ENCODE measurements around the gene CARS2. TPM values are rescaled to one million over a fixed set of nuclear protein-coding genes. Genes with fewer than 3 reads are reported as not detected.
"Not testable (repeated sequence)": the region's sequence is repeated elsewhere in the genome, so short reads cannot be mapped to it uniquely, and the experiment has no call there.

CARS2 gene
- total RNA-seq, 8 experiments from 2014 or later, result 35.6 to 64.2 (median 55.0) TPM

- in situ Hi-C loops (cut with MboI; ENCODE audit: low pct_unique_long_range_greater_than_20kb in 2 of 9, low sequenced_read_pairs in 9 of 9, unreplicated experiment in 9 of 9), result no loop called here
- no peak for ATAC-seq (replicated peaks in 6 of 8)
- no peak overlapping the region for H3K4me3 ChIP-seq
- no peak overlapping the region for H3K27ac ChIP-seq
- WGBS, 10 experiments, result 50 to 100% (median 84%) methylated on average over 1 to 2 of the region's 2 CpGs
- peaks cover 15 to 18% of the 10 kb centered on the region in 2 donors for H3K4me1 ChIP-seq (replicated peaks in 1 of 2)
Measured at GRCh38 chr13:110620596-110620995, 85.3 kb downstream of the CARS2 start.

GRCh38 chr13:110618780-110619179, 87.1 kb downstream of the CARS2 start:
- Histone ChIP-seq H3K4me1 (replicated peaks in 1 of 2) (peaks cover 18 to 20% of the 10 kb centered on the region in 2 donors), H3K4me3 (no peak overlapping the region), H3K27ac (no peak overlapping the region)
- no peak for ATAC-seq (replicated peaks in 6 of 8)
- in situ Hi-C loops (cut with MboI; ENCODE audit: low pct_unique_long_range_greater_than_20kb in 2 of 9, low sequenced_read_pairs in 9 of 9, unreplicated experiment in 9 of 9), result no loop called here
- WGBS, 10 experiments, result 77 to 100% (median 95%) methylated on average over 1 to 6 of the region's 9 CpGs; no CpG with 5 or more reads in 2 of the 10 experiments

GRCh38 chr13:110618167-110618566, 87.7 kb downstream of the CARS2 start:
- 69 to 94% (median 79%) methylated on average over 2 to 8 of the region's 8 CpGs; no CpG with 5 or more reads in 2 of the 10 experiments for WGBS, 10 experiments
- Histone ChIP-seq H3K4me1 (replicated peaks in 1 of 2) (peaks cover 18 to 20% of the 10 kb centered on the region in 2 donors), H3K27ac (no peak overlapping the region), H3K4me3 (no peak overlapping the region)
- no peak for ATAC-seq (replicated peaks in 6 of 8)
- in situ Hi-C loops (cut with MboI; ENCODE audit: low pct_unique_long_range_greater_than_20kb in 2 of 9, low sequenced_read_pairs in 9 of 9, unreplicated experiment in 9 of 9), result no loop called here

- Histone ChIP-seq H3K4me3 (peak overlapping the region in 4 of 5 donors; percentile 69 to 89 (median 74)), H3K27ac (peak overlapping the region in 1 of 2 donors; percentile 12), H3K4me1 (replicated peaks in 1 of 2) (peaks cover 18 to 20% of the 10 kb centered on the region in 2 donors)
- in situ Hi-C loops (cut with MboI; ENCODE audit: low pct_unique_long_range_greater_than_20kb in 2 of 9, low sequenced_read_pairs in 9 of 9, unreplicated experiment in 9 of 9), result no loop called here
- 6 to 67% (median 42%) methylated on average over 2 to 7 of the region's 8 CpGs for WGBS, 10 experiments
- peak in 3 of 8 experiments; percentile 4 to 10 (median 4) for ATAC-seq (replicated peaks in 6 of 8)
Measured at GRCh38 chr13:110617321-110618072, 88.4 kb downstream of the CARS2 start.

- Histone ChIP-seq H3K27ac (peak overlapping the region; percentile 79 to 81), H3K4me1 (replicated peaks in 1 of 2) (peaks cover 18 to 20% of the 10 kb centered on the region in 2 donors), H3K4me3 (peak overlapping the region; percentile 68 to 89 (median 70))
- WGBS, 10 experiments, result 0 to 50% (median 17%) methylated on average over 1 to 16 of the region's 37 CpGs; no CpG with 5 or more reads in 1 of the 10 experiments
- in situ Hi-C loops (cut with MboI; ENCODE audit: low pct_unique_long_range_greater_than_20kb in 2 of 9, low sequenced_read_pairs in 9 of 9, unreplicated experiment in 9 of 9), result no loop called here
- peak in 6 of 8 experiments; percentile 13 to 39 (median 27) for ATAC-seq (replicated peaks in 6 of 8)
Measured at GRCh38 chr13:110616103-110617101, 89.5 kb downstream of the CARS2 start.

GRCh38 chr13:110615322-110616102, 90.4 kb downstream of the CARS2 start, which contains the start of gene NAXD:
NAXD (plus strand) TSS chr13:110615545; CDS start chr13:110615602, 57 bp downstream.
- 0 to 14% (median 9%) methylated on average over 1 to 9 of the region's 95 CpGs; no CpG with 5 or more reads in 6 of the 10 experiments for WGBS, 10 experiments
- peak; percentile 74 to 93 (median 89) for ATAC-seq (replicated peaks in 6 of 8)
- Histone ChIP-seq H3K4me1 (replicated peaks in 1 of 2) (peaks cover 22% of the 10 kb centered on the region in 2 donors), H3K27ac (peak within 1 kb of the TSS; percentile 79 to 81), H3K4me3 (peak within 1 kb of the TSS; percentile 68 to 89 (median 70))
- in situ Hi-C loops (cut with MboI; ENCODE audit: low pct_unique_long_range_greater_than_20kb in 2 of 9, low sequenced_read_pairs in 9 of 9, unreplicated experiment in 9 of 9), result no loop called here

GRCh38 chr13:110615005-110615321, 91.0 kb downstream of the CARS2 start:
- WGBS, 10 experiments, result 0 to 100% (median 88%) methylated on average over 1 to 9 of the region's 11 CpGs; no CpG with 5 or more reads in 3 of the 10 experiments
- in situ Hi-C loops (cut with MboI; ENCODE audit: low pct_unique_long_range_greater_than_20kb in 2 of 9, low sequenced_read_pairs in 9 of 9, unreplicated experiment in 9 of 9), result no loop called here
- Histone ChIP-seq H3K4me1 (replicated peaks in 1 of 2) (peaks cover 22 to 27% of the 10 kb centered on the region in 2 donors), H3K27ac (peak overlapping the region; percentile 79 to 81), H3K4me3 (peak overlapping the region; percentile 68 to 89 (median 70))
- no peak for ATAC-seq (replicated peaks in 6 of 8)

GRCh38 chr13:110610955-110611595, 94.8 kb downstream of the CARS2 start:
- Histone ChIP-seq H3K27ac (no peak overlapping the region), H3K4me3 (no peak overlapping the region), H3K4me1 (replicated peaks in 1 of 2) (peaks cover 8 to 12% of the 10 kb centered on the region in 2 donors)
- peak in 2 of 8 experiments; percentile 10 to 12 for ATAC-seq (replicated peaks in 6 of 8)
- 23 to 94% (median 80%) methylated on average over 2 to 12 of the region's 12 CpGs; no CpG with 5 or more reads in 1 of the 10 experiments for WGBS, 10 experiments
- in situ Hi-C loops (cut with MboI; ENCODE audit: low pct_unique_long_range_greater_than_20kb in 2 of 9, low sequenced_read_pairs in 9 of 9, unreplicated experiment in 9 of 9), result no loop called here

- WGBS, 10 experiments, result 45 to 94% (median 77%) methylated on average over 2 to 3 of the region's 3 CpGs
- ATAC-seq (replicated peaks in 6 of 8), result no peak
- Histone ChIP-seq H3K4me3 (no peak overlapping the region), H3K27ac (no peak overlapping the region), H3K4me1 (replicated peaks in 1 of 2) (peaks cover 2 to 8% of the 10 kb centered on the region in 2 donors)
- in situ Hi-C loops (cut with MboI; ENCODE audit: low pct_unique_long_range_greater_than_20kb in 2 of 9, low sequenced_read_pairs in 9 of 9, unreplicated experiment in 9 of 9), result no loop called here
Measured at GRCh38 chr13:110607675-110608224, 98.2 kb downstream of the CARS2 start.

GRCh38 chr13:110606281-110606680, 99.6 kb downstream of the CARS2 start:
- in situ Hi-C loops (cut with MboI; ENCODE audit: low pct_unique_long_range_greater_than_20kb in 2 of 9, low sequenced_read_pairs in 9 of 9, unreplicated experiment in 9 of 9); H3K27ac ChIP-seq; H3K4me1 ChIP-seq (replicated peaks in 1 of 2); H3K4me3 ChIP-seq; ATAC-seq (replicated peaks in 6 of 8): not testable (repeated sequence)
- WGBS, 10 experiments, result no CpG with 5 or more reads among the region's 33 CpGs

- Histone ChIP-seq H3K4me1 (replicated peaks in 1 of 2) (peaks cover 0 to 1% of the 10 kb centered on the region in 2 donors), H3K4me3 (no peak overlapping the region), H3K27ac (no peak overlapping the region)
- 55 to 100% (median 91%) methylated on average over 4 to 6 of the region's 6 CpGs for WGBS, 10 experiments
- ATAC-seq (replicated peaks in 6 of 8), result no peak
- in situ Hi-C loops (cut with MboI; ENCODE audit: low pct_unique_long_range_greater_than_20kb in 2 of 9, low sequenced_read_pairs in 9 of 9, unreplicated experiment in 9 of 9), result no loop called here
Measured at GRCh38 chr13:110605132-110605531, 100.8 kb downstream of the CARS2 start.

Measured in motor neuron (in vitro differentiated cells).